ENCODE measurements around the gene CD55. TPM values are rescaled to one million over a fixed set of nuclear protein-coding genes. Genes with fewer than 3 reads are reported as not detected.

The CD55 gene
- total RNA-seq, 4 donors from 2014 or later = 27.2 to 224 (median 59.5) TPM

- no peak for DNase-seq
- H3K9me3 ChIP-seq = no peaks in the 10 kb centered on the region
- H3K4me3 ChIP-seq = no peak overlapping the region
- intact Hi-C loops (cut with DNase I; ENCODE audit: low total_unique reads) = no loop called here
- H3K27me3 ChIP-seq = no peaks in the 10 kb centered on the region
- no peaks in the 10 kb centered on the region for H3K36me3 ChIP-seq
- H3K4me1 ChIP-seq = no peaks in the 10 kb centered on the region
- TF ChIP-seq POLR2A (IDR thresholded peaks at IDR 0.05) (no peak), CTCF (IDR thresholded peaks at IDR 0.05) (no peak)
- H3K27ac ChIP-seq = no peak overlapping the region
Observed at GRCh38 chr1:207280706-207281105, 40.8 kb upstream of the CD55 start.

- TF ChIP-seq CTCF (IDR thresholded peaks at IDR 0.05) (no peak), POLR2A (IDR thresholded peaks at IDR 0.05) (no peak)
- Histone ChIP-seq H3K36me3 (no peaks in the 10 kb centered on the region), H3K4me1 (no peaks in the 10 kb centered on the region), H3K9me3 (no peaks in the 10 kb centered on the region), H3K27ac (peak overlapping the region; percentile 25 to 58), H3K27me3 (no peaks in the 10 kb centered on the region), H3K4me3 (no peak overlapping the region)
- DNase-seq = no peak
- intact Hi-C loops (cut with DNase I; ENCODE audit: low total_unique reads) = no loop called here
Observed at GRCh38 chr1:207282058-207282457, 39.4 kb upstream of the CD55 start.

- no peak for TF ChIP-seq POLR2A (IDR thresholded peaks at IDR 0.05)
- TF ChIP-seq CTCF (IDR thresholded peaks at IDR 0.05) = no peak
- intact Hi-C loops (cut with DNase I; ENCODE audit: low total_unique reads) = no loop called here
- Histone ChIP-seq H3K9me3 (no peaks in the 10 kb centered on the region), H3K36me3 (no peaks in the 10 kb centered on the region), H3K27me3 (no peaks in the 10 kb centered on the region), H3K4me1 (no peaks in the 10 kb centered on the region), H3K4me3 (no peak overlapping the region), H3K27ac (peak overlapping the region; percentile 25 to 58)
- no peak for DNase-seq
Observed at GRCh38 chr1:207282496-207283380, 38.7 kb upstream of the CD55 start.

- no peak for DNase-seq
- TF ChIP-seq CTCF (IDR thresholded peaks at IDR 0.05) = no peak
- TF ChIP-seq POLR2A (IDR thresholded peaks at IDR 0.05) = no peak
- Histone ChIP-seq H3K27me3 (no peaks in the 10 kb centered on the region), H3K36me3 (no peaks in the 10 kb centered on the region), H3K27ac (peak overlapping the region in 1 of 2 donors; percentile 58), H3K4me1 (no peaks in the 10 kb centered on the region), H3K4me3 (no peak overlapping the region), H3K9me3 (no peaks in the 10 kb centered on the region)
- intact Hi-C loops (cut with DNase I; ENCODE audit: low total_unique reads) = no loop called here
Observed at GRCh38 chr1:207283421-207283820, 38.1 kb upstream of the CD55 start.

GRCh38 chr1:207284209-207284897, 37.1 kb upstream of the CD55 start:
- no peak for DNase-seq
- Histone ChIP-seq H3K27me3 (no peaks in the 10 kb centered on the region), H3K36me3 (no peaks in the 10 kb centered on the region), H3K4me3 (no peak overlapping the region), H3K4me1 (no peaks in the 10 kb centered on the region), H3K27ac (peak overlapping the region in 1 of 2 donors; percentile 58), H3K9me3 (no peaks in the 10 kb centered on the region)
- intact Hi-C loops (cut with DNase I; ENCODE audit: low total_unique reads) = no loop called here
- TF ChIP-seq POLR2A (IDR thresholded peaks at IDR 0.05) = no peak
- no peak for TF ChIP-seq CTCF (IDR thresholded peaks at IDR 0.05)
